ENCODE measurements around the gene SIMC1. TPM values are rescaled to one million over a fixed set of nuclear protein-coding genes. Genes with fewer than 3 reads are reported as not detected.
"Not testable (repeated sequence)": the region's sequence is repeated elsewhere in the genome, so short reads cannot be mapped to it uniquely, and the experiment has no call there.

SIMC1 gene
- total RNA-seq, 1 experiment from 2014 or later, result 19.7 TPM

- H2AFZ ChIP-seq (ENCODE audit: low read depth, low read length, poor library complexity, severe bottlenecking); DNase-seq (ENCODE audit: low read depth, low spot score); CTCF ChIA-PET; H3K4me3 ChIP-seq (replicated peaks in 1 of 2; ENCODE audit: low read depth in 1 of 2, low read length in 2 of 2); H3K4me1 ChIP-seq (ENCODE audit: control insufficient read depth in 1 of 2, insufficient read depth in 2 of 2, low read length in 2 of 2); POLR2A ChIA-PET; H3K9me2 ChIP-seq (ENCODE audit: insufficient read depth); H3K9me3 ChIP-seq (ENCODE audit: control insufficient read depth in 1 of 2, insufficient read depth in 1 of 2, low read depth in 1 of 2, low read length in 2 of 2); RAD21 ChIA-PET (ENCODE audit: low non-redundant PET in 1 of 2, low total read pairs in 2 of 2, uncharacterized antibody in 2 of 2, unreplicated experiment in 2 of 2); H3K4me2 ChIP-seq (ENCODE audit: low read length); H3K79me2 ChIP-seq (ENCODE audit: insufficient read depth, low read length); BruUV-seq (replicated peaks); H4K20me1 ChIP-seq (ENCODE audit: insufficient read depth); intact Hi-C loops (cut with micrococcal nuclease); H3K36me3 ChIP-seq (ENCODE audit: control insufficient read depth in 1 of 2, insufficient read depth in 2 of 2, low read length in 2 of 2); ATAC-seq; H3K27ac ChIP-seq (ENCODE audit: low read depth, low read length); H3K9ac ChIP-seq (ENCODE audit: low read length); H3K27me3 ChIP-seq (ENCODE audit: insufficient read depth, low read length): not testable (repeated sequence)
These were observed 15.3 kb downstream of the SIMC1 start for GRCh38 chr5:176253370-176254065.

GRCh38 chr5:176254066-176254393 lies 15.8 kb downstream of the SIMC1 start:
- intact Hi-C loops (cut with micrococcal nuclease), result not testable (repeated sequence)

GRCh38 chr5:176257871-176258505 lies 19.8 kb downstream of the SIMC1 start:
- H3K4me3 ChIP-seq (replicated peaks in 1 of 2; ENCODE audit: low read depth in 1 of 2, low read length in 2 of 2); DNase-seq (ENCODE audit: low read depth, low spot score); H3K27me3 ChIP-seq (ENCODE audit: insufficient read depth, low read length); H2AFZ ChIP-seq (ENCODE audit: low read depth, low read length, poor library complexity, severe bottlenecking); H3K9ac ChIP-seq (ENCODE audit: low read length); H3K79me2 ChIP-seq (ENCODE audit: insufficient read depth, low read length); H3K4me1 ChIP-seq (ENCODE audit: control insufficient read depth in 1 of 2, insufficient read depth in 2 of 2, low read length in 2 of 2); H3K36me3 ChIP-seq (ENCODE audit: control insufficient read depth in 1 of 2, insufficient read depth in 2 of 2, low read length in 2 of 2); POLR2A ChIA-PET; H3K9me3 ChIP-seq (ENCODE audit: control insufficient read depth in 1 of 2, insufficient read depth in 1 of 2, low read depth in 1 of 2, low read length in 2 of 2); H3K4me2 ChIP-seq (ENCODE audit: low read length); ATAC-seq; intact Hi-C loops (cut with micrococcal nuclease); BruUV-seq (replicated peaks); CTCF ChIA-PET; H3K9me2 ChIP-seq (ENCODE audit: insufficient read depth); H4K20me1 ChIP-seq (ENCODE audit: insufficient read depth); H3K27ac ChIP-seq (ENCODE audit: low read depth, low read length); RAD21 ChIA-PET (ENCODE audit: low non-redundant PET in 1 of 2, low total read pairs in 2 of 2, uncharacterized antibody in 2 of 2, unreplicated experiment in 2 of 2): not testable (repeated sequence)

More at GRCh38 chr5:176254066-176254393, 15.8 kb downstream of the SIMC1 start:
- H4K20me1 ChIP-seq (ENCODE audit: insufficient read depth); H3K27ac ChIP-seq (ENCODE audit: low read depth, low read length); DNase-seq (ENCODE audit: low read depth, low spot score); H3K9me2 ChIP-seq (ENCODE audit: insufficient read depth); CTCF ChIA-PET; BruUV-seq (replicated peaks); H3K36me3 ChIP-seq (ENCODE audit: control insufficient read depth in 1 of 2, insufficient read depth in 2 of 2, low read length in 2 of 2); H3K4me2 ChIP-seq (ENCODE audit: low read length); H3K4me3 ChIP-seq (replicated peaks in 1 of 2; ENCODE audit: low read depth in 1 of 2, low read length in 2 of 2); H3K9me3 ChIP-seq (ENCODE audit: control insufficient read depth in 1 of 2, insufficient read depth in 1 of 2, low read depth in 1 of 2, low read length in 2 of 2); H3K4me1 ChIP-seq (ENCODE audit: control insufficient read depth in 1 of 2, insufficient read depth in 2 of 2, low read length in 2 of 2); H3K9ac ChIP-seq (ENCODE audit: low read length); H3K27me3 ChIP-seq (ENCODE audit: insufficient read depth, low read length); POLR2A ChIA-PET; RAD21 ChIA-PET (ENCODE audit: low non-redundant PET in 1 of 2, low total read pairs in 2 of 2, uncharacterized antibody in 2 of 2, unreplicated experiment in 2 of 2); H2AFZ ChIP-seq (ENCODE audit: low read depth, low read length, poor library complexity, severe bottlenecking); H3K79me2 ChIP-seq (ENCODE audit: insufficient read depth, low read length): not testable (repeated sequence)
- ATAC-seq, result 0 out of 2 replicates have a peak, but pooled peaks have one; percentile 34

GRCh38 chr5:176260682-176261081 lies 22.5 kb downstream of the SIMC1 start:
- BruUV-seq (replicated peaks); DNase-seq (ENCODE audit: low read depth, low spot score); H3K4me1 ChIP-seq (ENCODE audit: control insufficient read depth in 1 of 2, insufficient read depth in 2 of 2, low read length in 2 of 2); H3K36me3 ChIP-seq (ENCODE audit: control insufficient read depth in 1 of 2, insufficient read depth in 2 of 2, low read length in 2 of 2); H3K79me2 ChIP-seq (ENCODE audit: insufficient read depth, low read length); CTCF ChIA-PET; H3K9me2 ChIP-seq (ENCODE audit: insufficient read depth); H3K4me3 ChIP-seq (replicated peaks in 1 of 2; ENCODE audit: low read depth in 1 of 2, low read length in 2 of 2); RAD21 ChIA-PET (ENCODE audit: low non-redundant PET in 1 of 2, low total read pairs in 2 of 2, uncharacterized antibody in 2 of 2, unreplicated experiment in 2 of 2); POLR2A ChIA-PET; H3K9me3 ChIP-seq (ENCODE audit: control insufficient read depth in 1 of 2, insufficient read depth in 1 of 2, low read depth in 1 of 2, low read length in 2 of 2); H3K4me2 ChIP-seq (ENCODE audit: low read length); H3K27ac ChIP-seq (ENCODE audit: low read depth, low read length); H2AFZ ChIP-seq (ENCODE audit: low read depth, low read length, poor library complexity, severe bottlenecking); H4K20me1 ChIP-seq (ENCODE audit: insufficient read depth); H3K9ac ChIP-seq (ENCODE audit: low read length); ATAC-seq; H3K27me3 ChIP-seq (ENCODE audit: insufficient read depth, low read length); intact Hi-C loops (cut with micrococcal nuclease): not testable (repeated sequence)
